ENCODE measurements around the gene ACP5.

ACP5 gene

GRCh38 chr19:11620553-11620952 lies 43.1 kb upstream of the ACP5 start:
- Histone ChIP-seq H2AFZ (ENCODE audit: low read depth, low read length) (no peak overlapping the region), H3K9ac (ENCODE audit: low read length) (no peak overlapping the region), H4K20me1 (ENCODE audit: insufficient read depth, low read length) (peaks cover 7% of the 10 kb centered on the region; the same call in 1 of the 2 replicates), H3K4me2 (ENCODE audit: low read length) (no peak overlapping the region), H3K27ac (ENCODE audit: low read length) (no peak overlapping the region), H3K36me3 (replicated peaks; ENCODE audit: low read depth, low read length) (peaks cover 50% of the 10 kb centered on the region), H3K27me3 (ENCODE audit: low read depth, low read length) (peaks cover 3% of the 10 kb centered on the region; the same call in 1 of the 2 replicates), H3K4me3 (ENCODE audit: low read length) (no peak overlapping the region), H3K79me2 (ENCODE audit: low read length) (no peaks in the 10 kb centered on the region), H3K9me3 (ENCODE audit: insufficient read depth, low read length) (peaks cover 13% of the 10 kb centered on the region; the same call in 1 of the 2 replicates), H3K4me1 (ENCODE audit: low read length) (peaks cover 18% of the 10 kb centered on the region)
- TF ChIP-seq EZH2phosphoT487 (IDR thresholded peaks at IDR 0.05; ENCODE audit: low read depth) (no peak), CTCF (IDR thresholded peaks at IDR 0.05; ENCODE audit: low read depth, low read length) (no peak)

GRCh38 chr19:11617180-11618062 lies 40.0 kb upstream of the ACP5 start:
- peaks cover 7% of the 10 kb centered on the region; the same call in 1 of the 2 replicates for H4K20me1 ChIP-seq (ENCODE audit: insufficient read depth, low read length)
- H3K4me2 ChIP-seq (ENCODE audit: low read length): no peak overlapping the region
- H3K27me3 ChIP-seq (ENCODE audit: low read depth, low read length): no peaks in the 10 kb centered on the region
- H3K79me2 ChIP-seq (ENCODE audit: low read length): no peaks in the 10 kb centered on the region
- H3K27ac ChIP-seq (ENCODE audit: low read length): no peak overlapping the region
- no peak overlapping the region for H2AFZ ChIP-seq (ENCODE audit: low read depth, low read length)
- no peaks in the 10 kb centered on the region for H3K4me1 ChIP-seq (ENCODE audit: low read length)
- H3K4me3 ChIP-seq (ENCODE audit: low read length): no peak overlapping the region
- no peak overlapping the region for H3K9ac ChIP-seq (ENCODE audit: low read length)
- peaks cover 61% of the 10 kb centered on the region for H3K36me3 ChIP-seq (replicated peaks; ENCODE audit: low read depth, low read length)
- H3K9me3 ChIP-seq (ENCODE audit: insufficient read depth, low read length): peaks cover 13% of the 10 kb centered on the region; the same call in 1 of the 2 replicates
- no peak for TF ChIP-seq EZH2phosphoT487 (IDR thresholded peaks at IDR 0.05; ENCODE audit: low read depth)
- no peak for TF ChIP-seq CTCF (IDR thresholded peaks at IDR 0.05; ENCODE audit: low read depth, low read length)

- H2AFZ ChIP-seq (ENCODE audit: low read depth, low read length): no peak overlapping the region
- H3K9me3 ChIP-seq (ENCODE audit: insufficient read depth, low read length): peaks cover 13% of the 10 kb centered on the region; the same call in 1 of the 2 replicates
- TF ChIP-seq CTCF (IDR thresholded peaks at IDR 0.05; ENCODE audit: low read depth, low read length) (no peak), EZH2phosphoT487 (IDR thresholded peaks at IDR 0.05; ENCODE audit: low read depth) (no peak)
- H3K4me1 ChIP-seq (ENCODE audit: low read length): no peaks in the 10 kb centered on the region
- H4K20me1 ChIP-seq (ENCODE audit: insufficient read depth, low read length): peaks cover 13% of the 10 kb centered on the region; the same call in 1 of the 2 replicates
- H3K4me3 ChIP-seq (ENCODE audit: low read length): no peak overlapping the region
- no peak overlapping the region for H3K4me2 ChIP-seq (ENCODE audit: low read length)
- H3K27ac ChIP-seq (ENCODE audit: low read length): no peak overlapping the region
- no peak overlapping the region for H3K9ac ChIP-seq (ENCODE audit: low read length)
- peaks cover 32% of the 10 kb centered on the region for H3K36me3 ChIP-seq (replicated peaks; ENCODE audit: low read depth, low read length)
- no peaks in the 10 kb centered on the region for H3K27me3 ChIP-seq (ENCODE audit: low read depth, low read length)
- H3K79me2 ChIP-seq (ENCODE audit: low read length): peaks cover 7% of the 10 kb centered on the region; the same call in 1 of the 2 replicates
These were observed 35.5 kb upstream of the ACP5 start for GRCh38 chr19:11612816-11613511.

- H3K36me3 ChIP-seq (replicated peaks; ENCODE audit: low read depth, low read length): peaks cover 31% of the 10 kb centered on the region
- H3K79me2 ChIP-seq (ENCODE audit: low read length): peaks cover 10% of the 10 kb centered on the region; the same call in 1 of the 2 replicates
- no peaks in the 10 kb centered on the region for H3K4me1 ChIP-seq (ENCODE audit: low read length)
- peaks cover 13% of the 10 kb centered on the region; the same call in 1 of the 2 replicates for H4K20me1 ChIP-seq (ENCODE audit: insufficient read depth, low read length)
- H3K27me3 ChIP-seq (ENCODE audit: low read depth, low read length): no peaks in the 10 kb centered on the region
- H3K27ac ChIP-seq (ENCODE audit: low read length): no peak overlapping the region
- peaks cover 4% of the 10 kb centered on the region; the same call in 1 of the 2 replicates for H3K9me3 ChIP-seq (ENCODE audit: insufficient read depth, low read length)
- H3K9ac ChIP-seq (ENCODE audit: low read length): no peak overlapping the region
- no peak overlapping the region for H3K4me2 ChIP-seq (ENCODE audit: low read length)
- TF ChIP-seq CTCF (IDR thresholded peaks at IDR 0.05; ENCODE audit: low read depth, low read length) (no peak), EZH2phosphoT487 (IDR thresholded peaks at IDR 0.05; ENCODE audit: low read depth) (no peak)
- no peak overlapping the region for H3K4me3 ChIP-seq (ENCODE audit: low read length)
- H2AFZ ChIP-seq (ENCODE audit: low read depth, low read length): no peak overlapping the region
These were observed 34.3 kb upstream of the ACP5 start for GRCh38 chr19:11611730-11612129.

Data from OCI-LY3 (cell line).